Stimulated activated CD4-positive, alpha-beta T cell treated with anti-CD3 and anti-CD28 coated beads, Interleukin-12 subunit alpha, Interleukin-12 subunit beta, amount 100 ng/mL, for 24 hours (primary cell): ENCODE measurements around the gene CCL25.

Experiments
- DNase-seq, 2 experiments: peaks; one replicate each; pipeline ENCODE4 v3.0.0-alpha.2; 2020; ENCODE audit warnings: low read depth in 2 of 2

Gene CCL25

DNA sequence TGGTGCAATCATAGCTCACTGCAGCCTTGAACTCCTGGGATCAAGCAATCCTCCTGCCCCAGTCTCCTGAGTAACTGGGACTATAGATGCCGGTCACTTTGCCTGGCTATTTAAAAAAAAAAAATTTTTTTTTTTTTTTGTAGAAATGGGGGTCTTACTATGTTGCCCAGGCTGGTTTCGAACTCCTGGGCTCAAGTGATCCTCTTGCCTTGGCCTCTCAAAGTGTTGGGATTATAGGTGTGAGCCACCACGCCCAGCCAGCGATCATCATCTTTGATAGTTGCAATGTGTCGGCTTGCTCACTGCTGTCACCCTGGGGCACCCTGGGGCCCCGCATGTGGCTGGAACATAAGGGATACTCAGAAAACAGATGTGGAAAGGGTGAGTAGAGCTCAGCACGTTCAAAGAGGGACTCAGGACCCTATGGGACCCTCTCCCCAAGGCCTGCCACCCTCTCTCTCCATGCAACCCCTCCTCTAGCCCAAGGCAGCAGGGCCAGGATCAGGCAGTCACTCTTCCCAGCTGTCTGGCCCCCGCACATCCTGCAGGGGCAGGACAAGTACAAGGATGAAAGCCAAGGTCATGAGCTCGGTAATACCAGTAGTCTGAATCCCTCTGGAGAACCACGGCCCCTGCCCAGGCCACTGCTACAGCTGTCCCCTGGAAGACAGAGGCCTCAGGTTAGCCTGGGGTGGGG lies 6.5 kb upstream of the CCL25 start:
- no peak for DNase-seq

DNA sequence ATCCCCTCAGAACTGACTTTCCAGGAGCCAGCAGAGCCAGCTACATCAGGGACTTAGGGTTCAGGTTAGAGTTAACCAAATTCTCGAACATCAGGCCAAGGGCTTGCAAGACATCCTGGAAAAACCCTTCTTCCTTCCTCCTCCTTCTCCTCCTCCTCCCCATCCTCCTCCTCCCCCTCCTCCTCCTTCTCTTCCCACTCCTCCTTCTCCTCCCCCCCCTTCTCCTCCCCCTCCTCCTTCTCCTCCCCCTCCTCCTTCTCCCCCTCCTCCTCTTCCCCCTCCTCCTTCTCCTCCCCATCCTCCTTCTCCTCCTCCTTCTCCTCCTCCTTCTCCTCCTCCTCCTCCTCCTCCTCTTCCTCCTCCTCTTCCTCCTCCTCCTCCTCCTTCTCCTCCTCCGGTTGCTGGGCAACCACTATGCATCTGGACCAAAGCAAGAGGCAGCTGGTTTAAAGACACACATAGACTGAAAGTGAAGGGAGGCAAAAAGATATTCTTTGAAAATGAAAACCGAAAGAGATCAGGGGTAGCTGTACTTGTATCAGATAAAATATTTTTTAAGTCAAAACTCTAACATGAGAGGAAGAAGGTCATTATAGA lies 5.9 kb upstream of the CCL25 start:
- no peak for DNase-seq

DNA sequence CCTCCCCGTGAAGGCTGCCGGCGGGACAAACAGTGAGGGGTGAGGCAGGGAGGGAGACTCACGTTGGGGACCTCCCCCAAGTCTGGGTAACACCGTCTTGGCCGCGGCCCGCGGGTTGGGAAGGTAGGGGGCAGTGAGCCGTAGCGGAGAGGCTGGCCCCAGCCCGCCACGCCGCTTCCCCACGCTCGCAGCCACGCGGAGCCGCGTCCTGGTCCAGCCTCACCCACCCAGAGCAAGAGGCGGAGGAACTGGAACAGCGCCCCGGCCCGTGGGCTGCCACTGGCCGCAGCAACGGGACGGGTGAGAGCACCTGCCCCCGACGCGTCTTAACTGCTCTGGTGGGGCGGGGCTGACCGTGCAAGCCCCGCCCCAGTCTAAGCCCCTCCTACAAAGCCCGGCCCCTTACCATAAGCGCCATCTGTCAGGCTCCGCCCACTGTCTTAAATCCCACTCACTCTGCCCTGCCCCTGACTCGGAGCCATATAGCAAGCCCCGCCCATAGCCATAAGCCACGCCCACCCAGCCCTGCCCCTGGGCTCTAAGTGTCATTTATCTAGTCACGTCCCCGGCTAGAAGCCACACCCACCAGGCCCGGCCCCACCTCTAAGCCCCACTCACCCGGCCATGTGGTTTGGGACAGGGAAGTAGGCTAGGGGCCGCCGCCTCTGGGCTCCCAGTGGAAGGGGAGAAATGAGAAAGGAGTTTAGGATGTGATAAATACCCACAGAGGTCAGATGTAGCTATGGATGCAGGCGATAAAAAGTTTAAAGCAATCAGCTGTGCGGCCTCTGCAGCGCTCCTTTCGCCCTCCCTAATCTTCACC lies 2.1 kb upstream of the CCL25 start:
- DNase-seq = peak; percentile 82 to 94

DNA sequence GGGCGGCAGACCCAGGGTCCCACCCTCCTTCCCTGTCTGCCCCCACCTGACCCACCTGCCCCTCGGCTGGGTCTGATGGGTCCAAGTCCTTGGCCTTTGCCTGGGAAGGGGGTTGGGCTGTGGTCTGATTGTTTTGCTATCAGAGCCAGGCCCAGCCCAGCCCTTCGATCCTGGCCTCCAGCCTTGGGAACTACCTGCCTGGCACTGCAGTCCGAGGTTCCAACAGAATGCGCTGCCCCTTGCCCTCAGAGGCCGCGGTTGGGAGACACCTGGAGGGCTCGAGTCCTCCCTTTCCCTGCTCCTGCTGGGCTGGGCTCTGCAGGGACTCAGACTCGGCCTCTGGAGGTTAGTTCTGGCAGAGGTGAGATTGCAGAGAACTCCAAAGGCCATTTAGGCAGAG lies 1.6 kb downstream of the CCL25 start:
- DNase-seq = no peak

DNA sequence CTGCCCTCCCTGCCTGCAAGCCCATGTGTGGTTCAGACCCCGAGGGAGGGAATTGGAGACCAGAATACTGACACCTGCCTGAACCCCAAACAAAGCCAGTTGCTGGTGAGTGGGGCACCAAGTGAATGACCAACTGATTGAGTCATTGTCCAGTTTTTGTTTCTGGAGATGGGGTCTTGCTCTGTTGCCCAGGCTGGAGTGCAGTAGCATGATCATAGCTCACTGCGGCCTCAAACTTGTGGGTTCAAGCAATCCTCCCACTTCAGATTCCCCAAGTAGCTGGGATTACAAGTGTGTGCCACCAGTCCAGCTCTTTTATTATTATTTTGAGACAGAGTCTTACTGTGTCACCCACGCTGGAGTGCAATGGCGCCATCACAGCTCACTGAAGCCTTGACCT lies 4.0 kb downstream of the CCL25 start:
- no peak for DNase-seq

DNA sequence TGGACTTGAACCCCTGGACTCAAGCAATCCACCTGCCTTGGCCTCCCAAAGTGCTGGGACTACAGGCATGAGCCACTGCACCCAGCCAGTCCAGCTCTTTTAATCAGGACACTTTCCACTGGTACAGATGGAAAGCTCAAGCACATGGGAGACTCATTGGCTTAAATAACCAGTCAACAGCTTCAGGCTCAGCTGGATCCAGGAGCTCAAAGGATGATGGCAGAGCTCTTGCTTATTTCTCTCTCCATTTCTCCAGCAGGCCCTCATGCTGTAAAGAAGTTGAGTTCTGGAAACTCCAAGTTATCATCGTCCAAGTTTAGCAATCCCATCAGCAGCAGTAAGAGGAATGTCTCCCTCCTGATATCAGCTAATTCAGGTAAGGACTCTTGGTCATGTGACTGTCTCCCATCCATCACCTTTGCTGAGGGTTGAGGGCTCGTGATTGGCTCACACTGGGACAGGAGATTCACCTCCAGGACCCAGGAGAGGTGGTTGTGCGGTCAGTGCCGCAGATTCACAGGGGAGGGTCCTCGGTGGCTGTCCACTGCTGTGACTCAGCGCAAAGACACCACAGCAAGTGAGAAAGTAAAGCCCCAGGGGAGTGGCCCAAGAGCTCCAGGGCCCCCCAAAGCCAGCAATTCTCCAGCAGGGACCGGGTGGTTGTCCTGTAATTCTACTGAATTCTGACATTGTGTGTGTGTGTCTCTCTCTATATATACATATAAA lies 5.1 kb downstream of the CCL25 start:
- no peak for DNase-seq

DNA sequence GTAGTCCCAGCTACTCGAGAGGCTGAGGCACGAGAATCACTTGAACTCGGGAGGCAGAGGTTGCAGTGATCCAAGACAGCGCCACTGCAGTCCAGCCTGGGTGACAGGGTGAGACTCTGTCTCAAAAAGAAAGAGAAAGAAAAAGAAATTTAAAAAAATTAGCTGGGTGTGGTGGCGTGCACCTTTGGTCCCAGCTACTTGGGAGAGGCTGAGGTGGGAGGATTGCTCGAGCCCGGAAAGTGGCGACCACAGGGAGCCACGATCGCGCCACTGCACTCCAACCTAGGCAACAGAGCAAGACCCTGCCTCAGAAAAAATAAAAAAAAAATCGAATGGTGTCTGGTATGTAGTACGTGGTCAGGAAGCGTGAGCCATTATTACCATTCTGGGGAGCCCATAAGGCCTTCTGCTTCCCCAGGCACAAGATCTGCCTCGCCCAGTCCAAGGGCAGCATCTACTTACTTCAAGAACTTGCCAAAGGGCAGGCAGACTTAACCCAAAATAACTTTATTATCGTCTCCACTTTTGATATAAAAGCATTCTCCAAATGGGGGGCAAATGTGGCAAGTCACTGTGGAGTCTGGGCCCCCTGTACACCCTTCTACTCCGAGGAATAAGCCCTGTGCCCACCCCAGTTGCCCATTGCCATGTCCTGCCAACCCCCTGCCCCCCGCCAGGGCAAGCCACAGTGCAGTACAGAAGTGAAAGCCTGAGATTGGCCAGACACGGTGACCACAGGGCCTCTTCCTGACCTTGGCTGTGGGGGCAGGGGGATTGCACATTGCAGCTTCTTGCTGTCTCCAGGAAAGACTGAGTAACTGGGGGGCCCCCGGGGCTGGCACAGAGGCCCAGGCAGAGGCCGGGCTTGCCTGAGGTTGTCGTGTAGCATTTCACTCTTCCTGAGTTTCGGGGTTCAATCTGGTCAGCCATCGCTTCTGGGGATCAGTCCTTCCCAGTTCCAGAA lies 12.6 kb downstream of the CCL25 start:
- DNase-seq = no peak

DNA sequence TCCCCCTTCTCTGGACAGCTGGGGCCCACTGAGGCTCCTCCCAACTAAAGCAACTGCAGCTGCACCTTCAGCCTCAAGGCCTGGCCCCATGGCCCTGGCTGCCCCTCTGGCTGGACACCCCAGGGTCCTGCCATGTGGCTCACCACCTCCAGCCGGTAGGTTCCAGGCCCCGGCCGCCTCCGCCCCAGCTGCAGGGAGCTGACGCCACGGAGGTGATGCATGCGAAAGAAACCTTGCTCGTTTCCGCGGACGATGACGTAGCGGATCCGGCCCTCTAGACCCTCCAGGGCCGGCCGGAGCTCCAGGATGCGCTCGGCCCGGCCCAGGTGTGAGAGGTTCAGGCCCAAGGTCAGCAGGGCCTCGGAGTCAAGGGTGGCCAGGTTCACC lies 13.3 kb downstream of the CCL25 start:
- DNase-seq = no peak

DNA sequence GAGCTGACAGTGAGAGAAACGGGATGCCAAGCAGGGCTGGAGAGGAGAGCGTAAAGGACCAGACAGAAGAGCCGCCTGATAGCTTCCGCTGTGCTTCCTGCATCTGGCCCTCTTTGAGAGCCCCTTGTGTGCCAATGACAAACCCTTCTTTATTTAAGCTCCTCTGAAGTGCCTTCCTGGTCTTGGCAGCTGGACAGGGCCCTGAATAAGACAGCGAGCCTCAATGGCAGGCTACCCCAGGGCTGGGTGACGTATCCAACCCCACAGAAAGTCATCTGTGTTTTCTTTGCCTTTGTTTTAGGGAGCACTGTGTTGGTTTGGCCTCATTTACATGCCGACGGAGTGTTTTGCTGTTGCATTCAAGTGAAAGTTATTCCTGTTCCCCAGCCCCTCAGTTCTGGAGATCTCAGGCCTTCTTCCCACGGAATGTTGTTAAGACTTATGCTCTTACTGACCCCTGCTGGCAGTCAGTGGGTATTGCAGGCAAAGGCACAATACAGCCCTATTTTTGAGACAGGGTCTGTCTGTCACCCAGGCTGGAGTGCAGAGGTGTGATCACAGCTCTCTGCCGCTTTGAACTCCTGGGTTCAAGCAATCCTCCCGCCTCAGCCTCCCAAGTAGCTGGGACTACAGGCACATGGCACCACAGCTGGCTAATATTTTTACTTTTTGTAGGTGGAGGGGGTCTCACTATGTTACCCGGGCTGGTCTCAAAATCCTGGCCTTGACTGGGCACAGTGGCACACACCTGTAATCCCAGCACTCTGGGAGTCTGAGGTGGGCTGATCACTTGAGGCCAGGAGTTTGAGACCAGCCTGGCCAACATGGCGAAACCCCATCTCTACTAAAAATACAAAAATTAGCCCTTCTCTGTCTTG lies 16.8 kb downstream of the CCL25 start:
- peak in 1 of 2 experiments; percentile 26 for DNase-seq

DNA sequence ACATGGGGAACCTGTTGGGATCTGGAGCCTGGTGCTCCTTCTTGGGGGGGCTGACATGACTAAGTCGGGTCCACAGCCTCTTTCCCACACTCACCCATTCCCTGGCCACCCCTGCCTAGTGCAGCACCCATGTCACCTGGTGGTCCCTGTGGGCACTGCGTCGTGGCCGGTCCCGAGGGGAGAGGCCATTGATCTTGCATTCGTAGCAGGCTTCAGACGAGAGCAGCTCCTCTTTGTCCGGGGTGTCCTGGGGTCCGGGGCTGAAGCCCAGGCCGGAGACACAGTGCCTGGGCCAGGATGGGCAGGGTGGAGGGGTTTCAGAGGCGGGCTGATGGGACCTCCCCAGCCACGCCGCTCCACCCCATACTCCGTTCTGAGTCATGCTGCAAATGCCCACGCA lies 19.4 kb downstream of the CCL25 start:
- no peak for DNase-seq

DNA sequence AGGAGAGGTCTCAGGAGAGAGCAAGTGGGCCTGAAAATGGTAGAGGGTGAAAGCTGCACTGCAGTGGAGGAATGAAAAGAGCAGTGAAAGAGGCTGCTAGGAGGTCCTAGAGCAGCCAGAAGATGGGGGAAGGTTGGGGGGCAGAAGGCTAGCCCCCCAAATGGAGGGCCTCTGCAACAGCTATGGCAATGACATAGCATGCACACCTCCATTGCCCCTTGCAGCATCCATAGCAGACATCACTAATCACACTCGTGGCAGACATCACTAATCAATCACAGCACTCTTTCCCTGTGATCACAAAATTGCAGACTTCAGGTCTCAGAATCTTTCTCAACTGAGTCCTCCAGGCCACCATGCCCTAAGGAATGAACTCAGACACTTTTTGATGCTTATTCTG lies 21.9 kb downstream of the CCL25 start:
- DNase-seq = no peak

DNA sequence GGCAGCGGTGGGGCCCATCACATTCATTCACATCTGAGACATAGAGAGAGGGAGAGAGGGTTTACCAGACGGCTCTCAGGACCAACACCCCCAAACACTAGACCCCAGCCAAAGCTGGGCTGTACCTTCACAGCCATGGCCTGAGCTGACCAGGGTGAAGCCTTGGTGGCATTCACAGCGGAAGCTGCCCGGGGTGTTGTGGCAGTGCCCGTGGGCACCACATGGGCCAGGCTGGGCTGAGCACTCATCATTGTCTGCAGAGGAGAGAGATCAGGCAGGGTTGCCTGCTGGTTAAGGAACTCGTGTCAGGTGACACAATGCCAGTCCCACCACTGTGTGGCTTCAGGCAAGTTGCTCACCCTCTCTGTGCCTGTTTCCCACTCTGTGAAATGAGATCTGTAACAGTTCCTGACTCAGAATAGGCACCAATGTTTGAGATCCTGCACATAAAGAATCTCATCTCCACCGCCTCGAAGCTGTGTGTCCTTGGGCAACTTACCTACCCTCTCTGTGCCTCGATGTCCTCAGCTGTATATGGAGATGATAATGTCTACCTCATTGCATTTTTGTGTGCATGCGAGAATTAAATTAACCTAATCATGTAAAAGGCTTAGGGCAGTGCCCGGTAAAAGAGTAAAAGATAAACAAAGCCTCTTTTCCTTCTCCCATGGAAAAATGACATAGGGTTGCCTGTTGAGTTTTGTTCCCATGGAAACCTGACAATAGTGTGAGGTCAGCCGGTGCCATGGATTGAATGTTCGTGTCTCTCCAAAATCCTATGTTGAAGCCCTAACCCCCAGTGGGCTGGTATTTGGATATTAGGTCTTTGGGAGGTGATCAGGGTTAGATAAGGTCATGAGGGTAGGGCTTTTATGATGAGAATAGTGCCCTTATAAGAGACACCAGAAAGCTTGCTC lies 22.9 kb downstream of the CCL25 start:
- DNase-seq = no peak

DNA sequence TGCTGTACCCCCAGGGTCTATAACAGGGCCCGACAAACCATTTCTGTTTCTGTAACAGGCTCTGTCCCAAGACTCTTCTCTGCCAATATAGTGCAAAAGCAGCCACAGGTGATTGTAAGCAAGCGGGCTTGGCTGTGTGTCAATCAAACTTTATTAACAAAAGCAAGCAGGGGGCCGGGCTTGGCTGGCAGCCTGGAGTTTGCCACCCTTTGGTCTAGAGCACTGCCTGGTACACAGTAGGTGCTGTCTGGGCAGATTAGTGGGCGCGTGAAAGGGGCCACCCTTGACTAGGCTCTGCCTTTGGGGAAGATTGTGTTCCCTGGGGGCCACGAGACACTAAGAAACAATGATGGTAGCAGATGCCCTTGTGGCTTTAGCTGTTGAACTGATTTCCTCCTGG lies 27.4 kb downstream of the CCL25 start:
- DNase-seq = no peak

DNA sequence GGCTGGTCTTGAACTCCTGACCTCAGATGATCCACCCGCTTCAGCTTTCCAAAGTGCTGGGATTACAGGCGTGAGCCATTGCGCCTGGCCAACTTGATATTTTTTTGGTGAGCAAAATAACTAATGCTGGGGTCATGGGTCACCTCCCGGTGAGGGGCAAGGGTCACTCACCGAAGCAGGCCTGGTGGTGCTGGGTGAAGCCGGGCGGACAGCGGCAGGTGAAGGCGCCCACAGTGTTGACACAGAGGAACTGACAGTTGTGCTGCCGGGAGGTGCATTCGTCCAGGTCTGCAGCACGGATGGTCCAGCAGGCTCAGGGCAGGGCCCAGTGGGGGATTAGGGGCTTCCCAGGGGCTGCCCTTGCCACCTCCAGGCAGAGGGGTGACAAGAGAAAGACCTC lies 28.3 kb downstream of the CCL25 start:
- DNase-seq = no peak

DNA sequence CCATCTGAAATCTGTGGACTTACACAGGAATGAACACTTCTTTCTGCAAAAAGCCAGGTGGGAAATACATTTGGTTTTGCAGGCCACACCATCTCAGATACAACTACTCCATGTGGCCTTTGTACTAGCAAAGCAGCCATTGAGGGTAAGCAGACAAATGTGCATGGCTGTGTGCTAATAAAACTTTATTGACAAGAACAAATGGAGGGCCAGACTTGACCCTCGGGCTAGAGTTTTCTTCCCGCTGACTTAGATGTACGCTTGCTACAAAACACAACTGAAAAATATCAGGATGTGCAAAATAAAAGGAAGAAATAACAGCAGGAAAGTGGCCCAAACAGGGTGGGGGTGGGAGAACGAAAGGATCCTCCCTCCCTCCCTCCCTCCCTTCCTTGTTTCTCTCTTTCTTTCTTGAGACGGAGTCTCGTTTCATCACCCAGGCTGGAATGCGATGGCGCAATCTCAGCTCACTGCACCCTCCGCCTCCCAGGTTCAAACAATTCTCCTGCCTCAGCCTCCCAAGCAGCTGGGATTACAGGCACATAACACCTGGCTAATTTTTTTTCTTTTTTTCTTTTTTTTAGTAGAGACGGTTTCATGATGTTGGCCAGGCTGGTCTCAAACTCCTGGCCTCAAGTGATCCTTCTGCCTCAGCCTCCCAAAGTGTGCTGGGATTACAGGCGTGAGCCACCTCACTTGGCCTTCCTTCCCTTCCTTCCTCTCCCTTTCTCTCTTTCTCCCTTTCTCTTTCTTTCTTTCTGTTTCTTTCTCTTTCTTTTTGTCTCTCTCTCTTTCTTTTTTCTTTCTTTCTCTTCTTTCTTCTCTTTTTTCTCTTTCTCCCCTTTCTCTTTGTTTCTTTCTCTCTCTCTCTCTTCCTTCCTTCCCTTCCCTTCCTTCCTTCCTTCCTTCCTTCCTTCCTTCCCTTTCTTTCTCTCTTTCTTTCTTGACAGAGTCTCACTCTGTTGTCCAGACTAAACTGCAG lies 29.3 kb downstream of the CCL25 start:
- DNase-seq = no peak

DNA sequence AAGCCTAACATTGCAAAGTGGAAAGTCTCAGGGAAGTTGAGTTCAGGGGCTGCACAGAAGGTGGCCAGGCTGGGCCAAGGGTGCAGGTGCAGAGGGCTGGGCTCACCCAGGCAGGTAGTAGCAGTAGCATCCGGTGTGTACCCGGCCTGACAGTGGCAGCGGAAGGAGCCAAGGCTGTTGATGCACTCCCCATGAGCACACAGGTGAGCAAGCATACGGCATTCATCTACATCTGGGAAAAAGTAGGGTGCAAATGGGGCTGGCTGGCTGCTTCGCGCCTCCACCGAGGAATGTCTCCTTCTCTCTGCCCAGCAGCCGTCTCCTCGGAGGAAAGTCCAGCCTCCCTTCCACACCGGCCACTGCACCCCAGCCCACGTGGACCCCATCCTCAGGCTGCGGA lies 30.6 kb downstream of the CCL25 start:
- DNase-seq = no peak

DNA sequence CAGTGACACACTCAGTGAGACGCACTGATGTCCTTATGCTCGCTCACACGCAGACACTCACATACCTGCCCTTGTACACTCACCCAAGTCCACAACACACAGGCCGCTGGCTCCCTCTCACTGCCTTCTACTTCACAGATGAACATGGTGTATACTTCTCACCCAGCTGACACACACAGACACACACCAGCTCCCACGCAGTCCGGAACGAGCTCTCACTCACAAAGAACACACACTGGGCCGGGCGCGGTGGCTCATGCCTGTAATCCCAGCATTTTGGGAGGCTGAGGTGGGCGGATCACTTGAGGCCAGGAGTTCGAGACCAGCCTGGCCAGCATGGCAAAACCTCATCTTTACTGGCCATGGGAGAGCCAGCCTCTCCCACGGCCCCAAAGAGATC lies 31.6 kb downstream of the CCL25 start:
- DNase-seq = no peak
